K562 (cell line): ENCODE results near the gene SHC1. TPM values are rescaled to one million over a fixed set of nuclear protein-coding genes. Genes with fewer than 3 reads are reported as not detected.

Experiments
- BRF2 ChIP-seq: IDR thresholded peaks from 3 replicates; pipeline ENCODE4 v1.6.1; 2011; ENCODE audit warnings: borderline replicate concordance, mild to moderate bottlenecking; ENCODE audit not compliant: insufficient read length, insufficient read depth
- DACH1 ChIP-seq: fragments of 450-650 bp; IDR thresholded peaks from 2 replicates; pipeline ENCODE4 v1.6.1; 2018; ENCODE audit not compliant: partially characterized antibody
- DMBX1 ChIP-seq: fragments of 250-450 bp; sonication (Bioruptor Pico); IDR thresholded peaks from 2 replicates; pipeline ENCODE4 v1.8.0; 2022; ENCODE audit warnings: inconsistent platforms, mild to moderate bottlenecking, moderate library complexity, borderline replicate concordance
- HDAC2 ChIP-seq: fragments of 450-650 bp; IDR thresholded peaks from 2 replicates; pipeline ENCODE4 v1.6.1; 2016; ENCODE audit warnings: mild to moderate bottlenecking
- HDAC8 ChIP-seq: fragments of 450-650 bp; IDR thresholded peaks from 2 replicates; pipeline ENCODE4 v1.6.1; 2016; ENCODE audit warnings: mild to moderate bottlenecking, missing genetic modification characterization, moderate library complexity, missing compliant biosample characterization
- HMBOX1 ChIP-seq: sonication (generic); IDR thresholded peaks from 2 replicates; pipeline ENCODE4 v1.6.1; 2016
- MAFG ChIP-seq: fragments of 450-650 bp; conservative IDR thresholded peaks from 2 replicates; pipeline ENCODE4 v1.6.1; 2016; ENCODE audit warnings: missing genetic modification characterization, missing compliant biosample characterization
- MNT ChIP-seq, 2 experiments: fragments of 450-650 bp; conservative IDR thresholded peaks; 2 replicates each; pipeline ENCODE4 v1.6.1; 2017; ENCODE audit warnings: mild to moderate bottlenecking in 2 of 2, moderate library complexity in 2 of 2
- NFIC ChIP-seq: fragments of 450-650 bp; IDR thresholded peaks from 2 replicates; pipeline ENCODE4 v1.6.1; 2017; ENCODE audit warnings: mild to moderate bottlenecking, inconsistent platforms
- PHB2 ChIP-seq: fragments of 450-650 bp; IDR thresholded peaks from 2 replicates; pipeline ENCODE4 v1.6.1; 2017; ENCODE audit warnings: low read depth
- PHF8 ChIP-seq: fragments of 200-600 bp; sonication (generic); IDR thresholded peaks from 2 replicates; pipeline ENCODE4 v1.6.1; 2012; ENCODE audit warnings: mixed run types, mild to moderate bottlenecking, inconsistent platforms, low read length, moderate library complexity, borderline replicate concordance
- PTRF ChIP-seq: fragments of 450-650 bp; IDR thresholded peaks from 2 replicates; pipeline ENCODE4 v1.6.1; 2016; ENCODE audit warnings: mild to moderate bottlenecking, missing genetic modification characterization, missing compliant biosample characterization
- RHOXF2B ChIP-seq: fragments of 250-450 bp; sonication (Bioruptor Pico); conservative IDR thresholded peaks from 2 replicates; pipeline ENCODE4 v1.5.1; 2021
- SLC30A9 ChIP-seq: fragments of 250-450 bp; sonication (Bioruptor Pico); IDR thresholded peaks from 2 replicates; pipeline ENCODE4 v1.8.0; 2022; ENCODE audit warnings: mild to moderate bottlenecking, moderate library complexity
- STAT6 ChIP-seq: sonication (generic); formaldehyde crosslinking; IDR thresholded peaks from 2 replicates; pipeline ENCODE4 v1.8.1; 2023; ENCODE audit warnings: mild to moderate bottlenecking, missing genetic modification reagents
- TCF15 ChIP-seq: fragments of 250-450 bp; sonication (Bioruptor Pico); IDR thresholded peaks from 2 replicates; pipeline ENCODE4 v1.8.0; 2022; ENCODE audit warnings: moderate library complexity, mild to moderate bottlenecking, inconsistent platforms
- XRCC5 ChIP-seq: fragments of 200-400 bp; formaldehyde crosslinking; IDR thresholded peaks from 2 replicates; pipeline ENCODE4 v1.6.1; 2017; ENCODE audit warnings: low read depth, mild to moderate bottlenecking, low read length
- ZNF197 ChIP-seq: fragments of 200-800 bp; sonication (Bioruptor generic); IDR thresholded peaks from 2 replicates; pipeline ENCODE4 v1.6.1; 2016; ENCODE audit warnings: low read depth, missing genetic modification characterization, missing compliant biosample characterization
- ZNF217 ChIP-seq: sonication (generic); formaldehyde crosslinking; IDR thresholded peaks from 2 replicates; pipeline ENCODE4 v1.8.0; 2022; ENCODE audit warnings: mild to moderate bottlenecking, missing genetic modification reagents
- ZNF324 ChIP-seq: fragments of 250-450 bp; sonication (Bioruptor Pico); IDR thresholded peaks from 2 replicates; pipeline ENCODE4 v1.4.0; 2020; ENCODE audit warnings: mild to moderate bottlenecking
- ZNF511 ChIP-seq: sonication (generic); formaldehyde crosslinking; IDR thresholded peaks from 2 replicates; pipeline ENCODE4 v1.8.0; 2022; ENCODE audit warnings: mild to moderate bottlenecking, missing genetic modification reagents
- polyA plus RNA-seq, 8 experiments: library from polyadenylated mRNA; depleted of rRNA in 4 of 8; stranded (reverse) in 5 of 8; unstranded in 3 of 8; fragments of >200 nt; fragmentation: Nextera tagmentation in 2 of 8; fragmentation: Illumina TruSeq in 1 of 8; extraction: Ambion mirVana in 2 of 8; extraction: Trizol in 1 of 8; gene quantifications; 2 replicates each; pipeline versions ENCODE4 v1.2.1 to v1.2.3, GENCODE V29; 2011 to 2014; ENCODE audit warnings: inconsistent platforms in 1 of 8, missing spikeins in 1 of 8
- total RNA-seq, 7 experiments: library from RNA; depleted of rRNA in 6 of 7; stranded (reverse); fragments of >200 nt in 6 of 7; fragmentation: Illumina TruSeq in 2 of 7; extraction: Trizol in 2 of 7; gene quantifications; 2 replicates each; pipeline versions ENCODE4 v1.2.1 to v1.2.3, GENCODE V29; 2011 to 2021; ENCODE audit warnings: low replicate concordance in 1 of 7

The SHC1 gene
- total and polyA plus RNA-seq, 9 of the 15 experiments (the other 6 are each of a cell fraction or from before 2014, with no cell fraction given): 4.1 to 113 (median 51.9) TPM

- TF ChIP-seq MNT (conservative IDR thresholded peaks at IDR 0.05): peak; percentile 74
- peak; percentile 15; the same call in 1 of the 2 replicates for TF ChIP-seq ZNF197 (CRISPR knock-in tag)
- TF ChIP-seq PHF8: peak; percentile 41; the same call in 1 of the 2 replicates
- no peak for TF ChIP-seq BRF2
- TF ChIP-seq ZNF324: no peak
- 0 out of 2 replicates have a peak, but pooled peaks have one; percentile 39 for TF ChIP-seq NFIC
- no peak for TF ChIP-seq PTRF (tag)
- TF ChIP-seq STAT6: no peak
- TF ChIP-seq HDAC8: no peak
- TF ChIP-seq TCF15 (CRISPR knock-in tag): no peak
- TF ChIP-seq RHOXF2B (CRISPR knock-in tag): no peak
- no peak for TF ChIP-seq ZNF217 (CRISPR knock-in tag)
- no peak for TF ChIP-seq MAFG (tag)
- TF ChIP-seq PHB2: no peak
- no peak for TF ChIP-seq SLC30A9 (CRISPR knock-in tag)
- no peak for TF ChIP-seq ZNF511 (CRISPR knock-in tag)
- TF ChIP-seq XRCC5: no peak
- no peak for TF ChIP-seq HMBOX1
- TF ChIP-seq HDAC2: 0 out of 2 replicates have a peak, but pooled peaks have one; percentile 82
- TF ChIP-seq DACH1: no peak
- TF ChIP-seq DMBX1 (CRISPR knock-in tag): no peak
Measured at GRCh38 chr1:155001675-155002463, 31.3 kb upstream of the SHC1 start (continued).
